Measurements from ENCODE around the gene ARHGAP6.

Gene ARHGAP6

DNA sequence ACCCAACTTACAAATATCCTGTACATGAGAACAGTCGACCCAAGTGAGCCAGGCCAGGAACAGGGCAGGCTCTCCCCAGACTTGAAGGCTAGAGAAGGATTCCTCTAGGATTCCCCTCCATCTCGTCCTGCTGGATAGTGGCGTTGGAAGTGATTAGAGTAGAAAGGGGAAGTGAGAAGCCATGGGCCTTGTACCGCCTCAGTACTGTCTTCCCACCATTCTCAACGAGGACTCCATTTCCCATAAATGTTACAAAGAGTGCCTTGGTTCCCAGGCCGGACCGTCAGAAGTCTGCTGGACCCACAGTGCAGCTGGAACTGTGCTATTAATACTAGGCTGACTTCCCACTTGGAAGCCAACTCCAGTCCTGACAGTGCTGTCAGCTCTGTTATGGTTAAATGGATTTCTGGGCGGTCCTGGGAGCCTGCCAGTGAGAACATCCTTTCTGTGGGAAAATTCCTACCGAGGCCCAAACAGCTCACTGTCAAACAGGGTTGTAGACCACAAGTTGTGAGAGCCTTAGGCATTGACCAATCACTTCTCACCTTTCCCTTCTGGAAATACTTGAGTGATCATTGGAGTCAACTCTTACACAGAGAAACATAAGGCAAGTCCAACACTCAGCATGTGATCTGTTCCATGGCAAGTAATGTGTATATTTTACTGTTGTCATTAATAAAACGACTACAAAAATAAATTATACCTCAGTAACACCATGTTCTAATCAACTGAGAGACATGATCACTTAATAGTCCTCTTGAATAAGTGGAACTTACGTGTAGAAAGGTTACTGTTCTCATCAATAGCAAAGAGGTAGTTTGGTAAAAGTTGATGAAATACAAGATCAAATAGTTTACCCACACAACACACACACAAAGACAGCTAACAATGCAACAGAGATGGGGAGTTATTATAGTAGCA lies 314.1 kb downstream of the ARHGAP6 start:
- TF ChIP-seq, protein P1, sequence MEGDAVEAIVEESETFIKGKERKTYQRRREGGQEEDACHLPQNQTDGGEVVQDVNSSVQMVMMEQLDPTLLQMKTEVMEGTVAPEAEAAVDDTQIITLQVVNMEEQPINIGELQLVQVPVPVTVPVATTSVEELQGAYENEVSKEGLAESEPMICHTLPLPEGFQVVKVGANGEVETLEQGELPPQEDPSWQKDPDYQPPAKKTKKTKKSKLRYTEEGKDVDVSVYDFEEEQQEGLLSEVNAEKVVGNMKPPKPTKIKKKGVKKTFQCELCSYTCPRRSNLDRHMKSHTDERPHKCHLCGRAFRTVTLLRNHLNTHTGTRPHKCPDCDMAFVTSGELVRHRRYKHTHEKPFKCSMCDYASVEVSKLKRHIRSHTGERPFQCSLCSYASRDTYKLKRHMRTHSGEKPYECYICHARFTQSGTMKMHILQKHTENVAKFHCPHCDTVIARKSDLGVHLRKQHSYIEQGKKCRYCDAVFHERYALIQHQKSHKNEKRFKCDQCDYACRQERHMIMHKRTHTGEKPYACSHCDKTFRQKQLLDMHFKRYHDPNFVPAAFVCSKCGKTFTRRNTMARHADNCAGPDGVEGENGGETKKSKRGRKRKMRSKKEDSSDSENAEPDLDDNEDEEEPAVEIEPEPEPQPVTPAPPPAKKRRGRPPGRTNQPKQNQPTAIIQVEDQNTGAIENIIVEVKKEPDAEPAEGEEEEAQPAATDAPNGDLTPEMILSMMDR (IDR thresholded peaks at IDR 0.05; ENCODE audit: extremely low read depth, missing control alignments) = no peak

GRCh38 chrX:11349661-11350337 lies 315.9 kb downstream of the ARHGAP6 start:
- no peak for DNase-seq (ENCODE audit: low spot score)

More for the DNA sequence above, 314.1 kb downstream of the ARHGAP6 start:
- DNase-seq (ENCODE audit: low spot score) = no peak

GRCh38 chrX:11349020-11349419 lies 316.7 kb downstream of the ARHGAP6 start:
- no peak for DNase-seq (ENCODE audit: low spot score)

More at GRCh38 chrX:11349661-11350337, 315.9 kb downstream of the ARHGAP6 start:
- TF ChIP-seq, protein P1 (IDR thresholded peaks at IDR 0.05; ENCODE audit: extremely low read depth, missing control alignments) = no peak

DNA sequence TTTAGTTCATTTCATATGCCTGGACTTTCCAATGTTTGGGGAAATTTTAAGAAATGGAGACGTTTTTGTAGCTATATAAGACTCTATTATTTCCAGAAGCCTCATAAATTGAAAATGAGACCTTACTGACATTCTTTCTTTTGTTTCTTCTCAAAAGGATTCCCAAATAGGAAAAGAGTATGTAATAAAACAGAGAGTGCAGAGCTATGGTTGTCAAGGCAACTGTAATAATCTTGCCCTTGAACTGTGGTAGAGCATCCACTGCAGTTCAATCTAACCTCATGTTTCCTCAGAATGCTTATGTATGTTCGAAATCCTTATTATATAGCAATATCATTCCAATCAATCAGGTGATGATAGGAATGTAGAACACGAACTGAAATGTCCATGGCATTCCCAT lies 318.4 kb downstream of the ARHGAP6 start:
- TF ChIP-seq, protein P1 (IDR thresholded peaks at IDR 0.05; ENCODE audit: extremely low read depth, missing control alignments) = no peak
- DNase-seq (ENCODE audit: low spot score) = no peak

More at GRCh38 chrX:11349020-11349419, 316.7 kb downstream of the ARHGAP6 start:
- TF ChIP-seq, protein P1 (IDR thresholded peaks at IDR 0.05; ENCODE audit: extremely low read depth, missing control alignments) = no peak

DNA sequence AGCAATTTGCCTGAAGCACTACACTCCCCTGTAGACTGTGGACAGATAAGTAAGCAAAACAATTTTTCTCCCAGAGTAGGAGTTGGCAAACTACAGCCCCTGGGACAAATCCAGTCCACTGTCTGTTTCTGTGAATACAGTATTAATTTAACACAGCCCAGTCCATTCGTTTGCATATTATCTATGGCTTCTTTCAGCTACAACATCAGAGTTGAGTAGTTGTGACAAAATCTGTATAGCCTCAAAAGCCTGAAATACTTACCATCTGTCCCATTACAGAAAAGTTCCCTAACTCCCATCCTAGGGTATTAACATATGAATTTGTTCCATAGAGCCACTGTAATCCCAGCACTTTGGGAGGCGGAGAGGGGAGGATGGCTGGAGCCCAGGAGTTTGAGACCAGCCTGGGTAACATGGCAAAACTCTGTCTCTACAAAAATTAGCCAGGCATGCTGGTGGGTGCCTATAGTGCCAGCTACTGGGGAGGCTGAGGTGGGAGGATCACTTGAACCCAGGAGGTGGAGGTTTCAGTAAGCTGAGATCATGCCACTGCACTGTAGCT lies 319.5 kb downstream of the ARHGAP6 start:
- DNase-seq (ENCODE audit: low spot score) = no peak
- TF ChIP-seq, protein P1 (IDR thresholded peaks at IDR 0.05; ENCODE audit: extremely low read depth, missing control alignments) = no peak

- no peak for DNase-seq (ENCODE audit: low spot score)
- TF ChIP-seq, protein P1 (IDR thresholded peaks at IDR 0.05; ENCODE audit: extremely low read depth, missing control alignments) = no peak
These were observed 323.0 kb downstream of the ARHGAP6 start for GRCh38 chrX:11342673-11343072.
